Measurements from ENCODE around the gene CLEC16A. TPM values are rescaled to one million over a fixed set of nuclear protein-coding genes. Genes with fewer than 3 reads are reported as not detected.

The CLEC16A gene
- total and polyA plus RNA-seq, 2 donors (not counting 1 experiment from before 2014, with no cell fraction given): 21.9 to 79.5 TPM

DNA sequence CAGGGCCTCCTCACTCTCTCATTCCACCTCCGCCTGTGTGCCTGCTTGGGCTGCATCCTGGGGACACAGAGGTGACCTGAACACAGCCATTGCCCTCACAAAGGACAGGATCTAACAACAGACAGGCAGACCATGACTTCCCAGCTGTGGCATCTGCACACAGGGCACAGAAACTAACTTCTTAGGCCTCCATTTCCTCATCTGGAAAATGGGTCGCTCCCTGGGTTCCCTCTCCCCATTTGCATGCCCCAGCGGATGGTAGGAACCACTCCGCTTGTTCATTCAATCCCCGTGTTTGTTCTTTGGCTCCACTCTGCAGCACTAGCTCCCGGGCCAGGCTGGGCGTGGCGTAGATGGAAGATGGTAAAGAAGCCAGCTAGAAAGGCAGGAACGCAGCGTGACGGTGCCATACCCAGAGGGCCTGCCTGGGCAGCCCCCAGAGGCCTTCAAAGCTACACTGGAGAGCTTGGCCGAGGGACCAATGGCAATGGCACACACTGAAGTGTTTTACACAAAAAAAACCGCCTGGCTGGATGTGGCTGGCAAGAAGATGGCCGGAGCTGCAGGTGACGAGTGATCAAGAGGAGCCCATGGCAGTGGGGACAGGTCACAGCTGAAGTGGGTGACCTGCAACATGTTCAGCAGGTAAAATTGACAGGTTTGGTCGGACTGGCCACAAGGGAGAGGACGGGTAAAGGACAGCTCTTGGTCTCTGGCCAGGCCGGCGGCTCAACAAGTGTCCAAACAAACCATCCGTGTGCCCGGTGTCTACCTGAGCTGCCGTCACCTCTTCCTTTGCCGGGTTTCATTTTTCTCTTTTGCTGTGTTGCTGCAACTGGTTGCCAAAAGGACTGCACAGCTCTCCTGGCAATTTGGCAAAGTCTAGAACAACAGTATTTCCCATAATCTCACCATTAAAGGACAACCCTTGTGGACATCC is 244.7 kb downstream of the CLEC16A start:
- Mint-ChIP-seq H3K4me1 (peaks cover 2% of the 10 kb centered on the region), H3K27me3 (no peaks in the 10 kb centered on the region), H3K9me3 (ENCODE audit: insufficient read depth) (no peaks in the 10 kb centered on the region), H3K27ac (no peak overlapping the region), H3K4me3 (no peak overlapping the region)
- Histone ChIP-seq H3K27me3 (replicated peaks in 1 of 4; ENCODE audit: control extremely low read depth in 1 of 4, control insufficient read depth in 3 of 4, insufficient read depth in 4 of 4, low read length in 3 of 4) (no peaks in the 10 kb centered on the region), H3K79me2 (ENCODE audit: control insufficient read depth, insufficient read depth, low read length) (no peaks in the 10 kb centered on the region), H3K36me3 (replicated peaks in 1 of 2; ENCODE audit: control extremely low read depth in 1 of 2, control insufficient read depth in 1 of 2, extremely low read depth in 1 of 2, insufficient read depth in 2 of 2, low read length in 1 of 2) (no peaks in the 10 kb centered on the region), H3K4me1 (ENCODE audit: control insufficient read depth in 2 of 2, insufficient read depth in 2 of 2, low read length in 2 of 2) (no peaks in the 10 kb centered on the region), H3K27ac (ENCODE audit: low read length in 2 of 2) (no peak overlapping the region), H3K9me3 (ENCODE audit: control extremely low read depth in 1 of 3, control insufficient read depth in 2 of 3, insufficient read depth in 1 of 3, low read length in 2 of 3) (no peaks in the 10 kb centered on the region), H2AFZ (ENCODE audit: insufficient read depth, low read depth, low read length, poor library complexity, severe bottlenecking) (no peak overlapping the region), H3K4me2 (replicated peaks; ENCODE audit: low read depth, low read length, poor library complexity, severe bottlenecking) (no peak overlapping the region), H4K20me1 (ENCODE audit: control insufficient read depth, insufficient read depth, low read length, poor library complexity, severe bottlenecking) (no peaks in the 10 kb centered on the region), H3K4me3 (ENCODE audit: control extremely low read depth in 1 of 5, extremely low read depth in 1 of 5, insufficient read depth in 1 of 5, low read depth in 2 of 5, low read length in 4 of 5) (no peak overlapping the region), H3K9ac (ENCODE audit: low read length) (no peak overlapping the region)
- ATAC-seq (ENCODE audit: low read depth): no peak
- TF ChIP-seq, protein P1, sequence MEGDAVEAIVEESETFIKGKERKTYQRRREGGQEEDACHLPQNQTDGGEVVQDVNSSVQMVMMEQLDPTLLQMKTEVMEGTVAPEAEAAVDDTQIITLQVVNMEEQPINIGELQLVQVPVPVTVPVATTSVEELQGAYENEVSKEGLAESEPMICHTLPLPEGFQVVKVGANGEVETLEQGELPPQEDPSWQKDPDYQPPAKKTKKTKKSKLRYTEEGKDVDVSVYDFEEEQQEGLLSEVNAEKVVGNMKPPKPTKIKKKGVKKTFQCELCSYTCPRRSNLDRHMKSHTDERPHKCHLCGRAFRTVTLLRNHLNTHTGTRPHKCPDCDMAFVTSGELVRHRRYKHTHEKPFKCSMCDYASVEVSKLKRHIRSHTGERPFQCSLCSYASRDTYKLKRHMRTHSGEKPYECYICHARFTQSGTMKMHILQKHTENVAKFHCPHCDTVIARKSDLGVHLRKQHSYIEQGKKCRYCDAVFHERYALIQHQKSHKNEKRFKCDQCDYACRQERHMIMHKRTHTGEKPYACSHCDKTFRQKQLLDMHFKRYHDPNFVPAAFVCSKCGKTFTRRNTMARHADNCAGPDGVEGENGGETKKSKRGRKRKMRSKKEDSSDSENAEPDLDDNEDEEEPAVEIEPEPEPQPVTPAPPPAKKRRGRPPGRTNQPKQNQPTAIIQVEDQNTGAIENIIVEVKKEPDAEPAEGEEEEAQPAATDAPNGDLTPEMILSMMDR (IDR thresholded peaks at IDR 0.05): no peak
- TF ChIP-seq EZH2 (IDR thresholded peaks at IDR 0.05; ENCODE audit: borderline replicate concordance, insufficient read depth, low read depth, low read length, poor library complexity, severe bottlenecking): no peak
- ChIA-PET POLR2A (interaction anchor here (1.0 kb wide), 1 partner anchor 9 kb away, joined by 3 read pairs; no protein-coding TSS in a partner anchor), CTCF (interaction anchor here (1.1 kb wide), 1 partner anchor 10 kb away, joined by 3 read pairs; no protein-coding TSS in a partner anchor)
- DNase-seq: no peak
- intact Hi-C loops (cut with micrococcal nuclease): no loop called here
- 94% methylated on average over 23 of the region's 23 CpGs for WGBS (ENCODE audit: insufficient coverage)
